ENCODE results near the gene MS4A4A.

MS4A4A gene

GRCh38 chr11:60348116-60348515, 67.7 kb downstream of the MS4A4A start:
- no peak for DNase-seq (ENCODE audit: low read depth)

- DNase-seq (ENCODE audit: low read depth), result no peak
These were observed 69.5 kb downstream of the MS4A4A start for GRCh38 chr11:60349990-60350389.

- no peak for DNase-seq (ENCODE audit: low read depth)
These were observed 77.3 kb downstream of the MS4A4A start for GRCh38 chr11:60357771-60358170.
